HG02938 (cell line): ENCODE data around the gene BMP8A.
"Not testable (repeated sequence)": the region's sequence is repeated elsewhere in the genome, so short reads cannot be mapped to it uniquely, and the experiment has no call there.

Experiments
- ATAC-seq: cut with Tn5 transposase; IDR thresholded peaks from one replicate; pipeline ENCODE4 v1.9.1; 2021; ENCODE audit warnings: mild to moderate bottlenecking, moderate library complexity; ENCODE audit not compliant: unreplicated experiment

Gene BMP8A

GRCh38 chr1:39504436-39504835 lies 13.0 kb downstream of the BMP8A start:
- ATAC-seq: not testable (repeated sequence)

- ATAC-seq: no peak
Observed at GRCh38 chr1:39505289-39505688, 13.9 kb downstream of the BMP8A start.

- ATAC-seq: no peak
Observed at GRCh38 chr1:39507230-39507928, 15.9 kb downstream of the BMP8A start.

- no peak for ATAC-seq
Observed at GRCh38 chr1:39508266-39508665, 16.8 kb downstream of the BMP8A start.

GRCh38 chr1:39508857-39509305 lies 17.4 kb downstream of the BMP8A start:
- peak; percentile 30 for ATAC-seq

GRCh38 chr1:39509360-39510009 lies 18.0 kb downstream of the BMP8A start:
- peak; percentile 46 for ATAC-seq

- not testable (repeated sequence) for ATAC-seq
Observed at GRCh38 chr1:39510570-39511186, 19.2 kb downstream of the BMP8A start.

- ATAC-seq: not testable (repeated sequence)
Observed at GRCh38 chr1:39511477-39511876, 20.0 kb downstream of the BMP8A start.

- not testable (repeated sequence) for ATAC-seq
Observed at GRCh38 chr1:39512234-39512847, 20.9 kb downstream of the BMP8A start.

- ATAC-seq: not testable (repeated sequence)
Observed at GRCh38 chr1:39514710-39515124, 23.3 kb downstream of the BMP8A start.

- ATAC-seq: peak; percentile 47
Observed at GRCh38 chr1:39515131-39516086, 24.0 kb downstream of the BMP8A start.

- ATAC-seq: not testable (repeated sequence)
Observed at GRCh38 chr1:39516841-39517240, 25.4 kb downstream of the BMP8A start.

GRCh38 chr1:39517936-39518335 lies 26.5 kb downstream of the BMP8A start:
- ATAC-seq: not testable (repeated sequence)

- not testable (repeated sequence) for ATAC-seq
Observed at GRCh38 chr1:39519376-39519775, 27.9 kb downstream of the BMP8A start.

- ATAC-seq: not testable (repeated sequence)
Observed at GRCh38 chr1:39522221-39522620, 30.8 kb downstream of the BMP8A start.

- no peak for ATAC-seq
Observed at GRCh38 chr1:39522661-39523567, 31.5 kb downstream of the BMP8A start.

GRCh38 chr1:39524171-39524570 lies 32.7 kb downstream of the BMP8A start:
- no peak for ATAC-seq

- no peak for ATAC-seq
Observed at GRCh38 chr1:39524591-39525365, 33.3 kb downstream of the BMP8A start.
